ENCODE data around the gene TBL1X. TPM values are rescaled to one million over a fixed set of nuclear protein-coding genes. Genes with fewer than 3 reads are reported as not detected.

TBL1X gene
- total and polyA plus RNA-seq, 10 of the 15 experiments (the other 5 are each of a cell fraction or from before 2014, with no cell fraction given), result 4.4 to 26.3 (median 10.6) TPM

- H3K27ac ChIP-seq (ENCODE audit: control insufficient read depth, insufficient read depth), result no peak overlapping the region
- no peaks in the 10 kb centered on the region; the same call in 2 of the 3 replicates for H3K9me3 ChIP-seq (replicated peaks; ENCODE audit: control insufficient read depth, insufficient read depth, low read length)
- H3K36me3 ChIP-seq (ENCODE audit: control insufficient read depth in 2 of 2, insufficient read depth in 2 of 2, low read length in 1 of 2), result no peaks in the 10 kb centered on the region
- H4K20me1 ChIP-seq (ENCODE audit: control insufficient read depth, insufficient read depth), result no peaks in the 10 kb centered on the region
- no peak overlapping the region for H2AFZ ChIP-seq (ENCODE audit: control insufficient read depth, low read depth, low read length)
- FAIRE-seq (no peak), ATAC-seq (no peak), DNase-seq (ENCODE audit: low read depth, low spot score) (no peak)
- WGBS (ENCODE audit: insufficient coverage, insufficient replicate concordance, low lambda C conversion rate, missing lambda C conversion rate), result 54% methylated on average over 3 of the region's 3 CpGs
- BruUV-seq (replicated peaks), result no TSS peak
- H3K27me3 ChIP-seq (replicated peaks in 1 of 2; ENCODE audit: control insufficient read depth in 2 of 2, insufficient read depth in 2 of 2, low read length in 1 of 2), result no peaks in the 10 kb centered on the region
- ChIA-PET POLR2A (no interaction called here), CTCF (no interaction called here), RAD21 (ENCODE audit: unreplicated experiment) (interaction anchor here (1.4 kb wide), 1 partner anchor 22 kb away, joined by 3 read pairs; no protein-coding TSS in a partner anchor), SMC1A (ENCODE audit: uncharacterized antibody, unreplicated experiment) (interaction anchor here (0.6 to 1.8 kb wide), 4 partner anchors 11 to 237 kb away, joined by 3 to 4 read pairs (median 3); no protein-coding TSS in a partner anchor)
- in situ Hi-C loops (cut with MboI), result no loop called here
- no peak overlapping the region for H3K4me2 ChIP-seq (ENCODE audit: control insufficient read depth, insufficient read depth)
- H3K79me2 ChIP-seq (ENCODE audit: control insufficient read depth, insufficient read depth, low read length), result no peaks in the 10 kb centered on the region
- intact Hi-C loops (cut with micrococcal nuclease; ENCODE audit: unreplicated experiment), result no loop called here
- H3K4me3 ChIP-seq, result no peak overlapping the region
- H3K9ac ChIP-seq (ENCODE audit: control insufficient read depth, insufficient read depth, low read length), result no peak overlapping the region
- no peaks in the 10 kb centered on the region for H3K4me1 ChIP-seq (ENCODE audit: control insufficient read depth, insufficient read depth, low read length)
- TF ChIP-seq ZBTB4 (CRISPR knock-in tag; IDR thresholded peaks at IDR 0.05) (no peak), ZSCAN29 (IDR thresholded peaks at IDR 0.05) (no peak), NR2C2 (IDR thresholded peaks at IDR 0.05; ENCODE audit: borderline replicate concordance, control insufficient read depth, insufficient read length, low read depth) (no peak), ZBTB40 (IDR thresholded peaks at IDR 0.05; ENCODE audit: borderline replicate concordance) (no peak), JUNB (IDR thresholded peaks at IDR 0.05) (no peak), ZNF687 (IDR thresholded peaks at IDR 0.05) (no peak), HCFC1 (IDR thresholded peaks at IDR 0.05; ENCODE audit: low read length) (no peak), FOXK2 (IDR thresholded peaks at IDR 0.05) (no peak), MTA3 (IDR thresholded peaks at IDR 0.05; ENCODE audit: borderline replicate concordance, low read length) (no peak), POLR2AphosphoS5 (IDR thresholded peaks at IDR 0.05; ENCODE audit: low read length) (no peak), ZNF622 (IDR thresholded peaks at IDR 0.05) (no peak), EZH2 (IDR thresholded peaks at IDR 0.05; ENCODE audit: borderline replicate concordance, control insufficient read depth, low read depth, low read length) (no peak), RUNX3 (IDR thresholded peaks at IDR 0.05; ENCODE audit: low read length) (no peak)
Measured at GRCh38 chrX:9440116-9440844, 24.6 kb upstream of the TBL1X start.

Measured in GM12878 (cell line).